ENCODE data around the gene MPST.

The MPST gene

GRCh38 chr22:37023743-37024338, 4.3 kb downstream of the MPST start:
- Histone ChIP-seq H2AFZ (no peak overlapping the region), H3K4me1 (no peaks in the 10 kb centered on the region), H3K9ac (no peak overlapping the region), H3K27ac (no peak overlapping the region), H3K4me3 (ENCODE audit: low read depth, low read length) (no peak overlapping the region), H3K4me2 (ENCODE audit: low read length) (no peak overlapping the region), H3K9me3 (ENCODE audit: control insufficient read depth, low read length) (no peaks in the 10 kb centered on the region), H3K27me3 (ENCODE audit: control insufficient read depth, insufficient read depth, low read length) (no peaks in the 10 kb centered on the region), H3K79me2 (no peaks in the 10 kb centered on the region), H3K36me3 (ENCODE audit: control insufficient read depth, insufficient read depth, low read length) (no peaks in the 10 kb centered on the region)
- TF ChIP-seq CTCF (IDR thresholded peaks at IDR 0.05) = no peak

GRCh38 chr22:37024339-37025157, 5.0 kb downstream of the MPST start:
- Histone ChIP-seq H3K4me3 (ENCODE audit: low read depth, low read length) (no peak overlapping the region), H3K36me3 (ENCODE audit: control insufficient read depth, insufficient read depth, low read length) (no peaks in the 10 kb centered on the region), H3K4me2 (ENCODE audit: low read length) (no peak overlapping the region), H3K27ac (no peak overlapping the region), H3K27me3 (ENCODE audit: control insufficient read depth, insufficient read depth, low read length) (no peaks in the 10 kb centered on the region), H2AFZ (no peak overlapping the region), H3K4me1 (no peaks in the 10 kb centered on the region), H3K9ac (no peak overlapping the region), H3K9me3 (ENCODE audit: control insufficient read depth, low read length) (no peaks in the 10 kb centered on the region), H3K79me2 (no peaks in the 10 kb centered on the region)
- TF ChIP-seq CTCF (IDR thresholded peaks at IDR 0.05) = no peak

- Histone ChIP-seq H2AFZ (no peak overlapping the region), H3K27ac (no peak overlapping the region), H3K9ac (no peak overlapping the region), H3K79me2 (no peaks in the 10 kb centered on the region), H3K36me3 (ENCODE audit: control insufficient read depth, insufficient read depth, low read length) (no peaks in the 10 kb centered on the region), H3K9me3 (ENCODE audit: control insufficient read depth, low read length) (no peaks in the 10 kb centered on the region), H3K4me1 (no peaks in the 10 kb centered on the region), H3K27me3 (ENCODE audit: control insufficient read depth, insufficient read depth, low read length) (no peaks in the 10 kb centered on the region), H3K4me3 (ENCODE audit: low read depth, low read length) (no peak overlapping the region), H3K4me2 (ENCODE audit: low read length) (no peak overlapping the region)
- TF ChIP-seq CTCF (IDR thresholded peaks at IDR 0.05) = no peak
Measured at GRCh38 chr22:37025500-37026070, 6.0 kb downstream of the MPST start.

GRCh38 chr22:37026325-37026724, 6.8 kb downstream of the MPST start:
- Histone ChIP-seq H3K4me2 (ENCODE audit: low read length) (no peak overlapping the region), H3K27me3 (ENCODE audit: control insufficient read depth, insufficient read depth, low read length) (no peaks in the 10 kb centered on the region), H3K79me2 (no peaks in the 10 kb centered on the region), H3K36me3 (ENCODE audit: control insufficient read depth, insufficient read depth, low read length) (no peaks in the 10 kb centered on the region), H3K4me1 (no peaks in the 10 kb centered on the region), H3K4me3 (ENCODE audit: low read depth, low read length) (no peak overlapping the region), H2AFZ (no peak overlapping the region), H3K9me3 (ENCODE audit: control insufficient read depth, low read length) (no peaks in the 10 kb centered on the region), H3K27ac (no peak overlapping the region), H3K9ac (no peak overlapping the region)
- TF ChIP-seq CTCF (IDR thresholded peaks at IDR 0.05) = no peak
